IMR-90 (cell line): ENCODE data around the gene KCNJ6. TPM values are rescaled to one million over a fixed set of nuclear protein-coding genes. Genes with fewer than 3 reads are reported as not detected.

Experiments
- ATAC-seq: fragments of 200-7000 bp; cut with Tn5 transposase; 2 replicates; pipeline ENCODE4 v1.9.1; 2020; ENCODE audit warnings: low read depth, mild to moderate bottlenecking, moderate library complexity
- BruUV-seq: library from RNA; stranded (reverse); fragments of 400-500 nt; replicated peaks from 2 replicates; lab custom pipeline; 2021; lab: Mats Ljungman, UMichigan
- CTCF ChIA-PET: fragments of 300-600 bp; formaldehyde crosslinking; extraction: SDS; loops from one replicate; lab custom pipeline; 2021; ENCODE audit warnings: antibody characterized with exemption; lab: Yijun Ruan, JAX
- POLR2A ChIA-PET: fragments of 300-600 bp; sonication (Branson Sonifier 250); formaldehyde crosslinking; loops from one replicate; lab custom pipeline; 2022; ENCODE audit warnings: antibody characterized with exemption; ENCODE audit not compliant: unreplicated experiment; lab: Charles Lee
- DNase-seq: peaks from one replicate; pipeline ENCODE4 v3.0.0; 2013
- H2AFZ ChIP-seq: replicated peaks from 2 replicates; pipeline ENCODE3; 2013; ENCODE audit warnings: low read length, mild to moderate bottlenecking; ENCODE audit not compliant: poor library complexity
- H2AK5ac ChIP-seq: 2 replicates; pipeline ENCODE4 v1.6.1; 2013; ENCODE audit warnings: low read depth, low read length, inconsistent platforms
- H2AK9ac ChIP-seq: replicated peaks from 2 replicates; pipeline ENCODE3; 2013; ENCODE audit warnings: mild to moderate bottlenecking, low read depth, low read length, moderate library complexity; ENCODE audit not compliant: poor library complexity
- H2BK120ac ChIP-seq: 2 replicates; pipeline ENCODE4 v1.6.1; 2013; ENCODE audit warnings: low read depth, low read length, inconsistent platforms
- H2BK15ac ChIP-seq: 3 replicates; pipeline ENCODE4 v1.6.1; 2013; ENCODE audit warnings: low read depth, low read length, inconsistent platforms
- H2BK20ac ChIP-seq: 2 replicates; pipeline ENCODE4 v1.6.1; 2013; ENCODE audit warnings: low read depth, mild to moderate bottlenecking, inconsistent platforms, low read length, moderate library complexity
- H2BK5ac ChIP-seq: 2 replicates; pipeline ENCODE4 v1.6.1; 2013; ENCODE audit warnings: mild to moderate bottlenecking, low read depth, low read length, inconsistent platforms; ENCODE audit not compliant: poor library complexity, severe bottlenecking
- H3K14ac ChIP-seq: replicated peaks from 2 replicates; pipeline ENCODE4 v1.6.1; 2013; ENCODE audit warnings: low read depth, low read length, inconsistent platforms
- H3K18ac ChIP-seq: 2 replicates; pipeline ENCODE4 v1.6.1; 2013; ENCODE audit warnings: low read depth, low read length, control low read depth
- H3K23ac ChIP-seq: 2 replicates; pipeline ENCODE4 v1.6.1; 2013; ENCODE audit warnings: low read depth, low read length, inconsistent platforms
- H3K27ac ChIP-seq: 2 replicates; pipeline ENCODE4 v1.5.1; 2013; ENCODE audit warnings: mild to moderate bottlenecking, control low read depth, low read length; ENCODE audit not compliant: insufficient read depth
- H3K27me3 ChIP-seq: 2 replicates; pipeline ENCODE4 v1.6.1; 2013; ENCODE audit warnings: low read length; ENCODE audit not compliant: control insufficient read depth, insufficient read depth
- H3K36me3 ChIP-seq: 2 replicates; pipeline ENCODE4 v1.6.1; 2013; ENCODE audit warnings: low read length, mixed read lengths; ENCODE audit not compliant: control insufficient read depth, insufficient read depth
- H3K4ac ChIP-seq: 2 replicates; pipeline ENCODE4 v1.6.1; 2013; ENCODE audit warnings: low read depth, low read length, inconsistent platforms
- H3K4me1 ChIP-seq: 2 replicates; pipeline ENCODE4 v1.6.1; 2013; ENCODE audit warnings: low read length, mixed read lengths; ENCODE audit not compliant: control insufficient read depth, insufficient read depth
- H3K4me2 ChIP-seq: 2 replicates; pipeline ENCODE4 v1.6.1; 2013; ENCODE audit warnings: low read depth, mild to moderate bottlenecking, control low read depth, low read length, moderate library complexity
- H3K4me3 ChIP-seq: 2 replicates; pipeline ENCODE4 v1.5.1; 2013; ENCODE audit warnings: low read depth, mild to moderate bottlenecking, control low read depth, low read length, moderate library complexity; ENCODE audit not compliant: insufficient read depth
- H3K56ac ChIP-seq: 2 replicates; pipeline ENCODE4 v1.6.1; 2013; ENCODE audit warnings: low read length, inconsistent platforms; ENCODE audit not compliant: insufficient read depth; ENCODE audit errors: extremely low read depth
- H3K79me1 ChIP-seq, 2 experiments: 2 replicates each; pipeline ENCODE4 v1.6.1; 2013; ENCODE audit warnings: low read length in 2 of 2, inconsistent platforms in 1 of 2, low read depth in 1 of 2
- H3K9ac ChIP-seq: 2 replicates; pipeline ENCODE4 v1.6.1; 2013; ENCODE audit warnings: low read depth, low read length, control low read depth
- H3K9me1 ChIP-seq: 2 replicates; pipeline ENCODE4 v1.6.1; 2013; ENCODE audit warnings: low read length, inconsistent platforms; ENCODE audit not compliant: insufficient read depth
- H3K9me3 ChIP-seq: 2 replicates; pipeline ENCODE4 v1.6.1; 2013; ENCODE audit warnings: low read length; ENCODE audit not compliant: control insufficient read depth, insufficient read depth
- H4K20me1 ChIP-seq: 2 replicates; pipeline ENCODE4 v1.6.1; 2013; ENCODE audit warnings: low read length, inconsistent platforms; ENCODE audit not compliant: insufficient read depth
- H4K5ac ChIP-seq: 2 replicates; pipeline ENCODE4 v1.6.1; 2013; ENCODE audit warnings: mild to moderate bottlenecking, low read depth, low read length, control low read depth
- H4K8ac ChIP-seq, 2 experiments: 2 replicates each; pipeline ENCODE4 v1.6.1; 2013; ENCODE audit warnings: low read depth in 2 of 2, low read length in 2 of 2, control low read depth in 1 of 2, inconsistent platforms in 1 of 2
- H4K91ac ChIP-seq: 2 replicates; pipeline ENCODE4 v1.6.1; 2013; ENCODE audit warnings: low read depth, low read length, inconsistent platforms; ENCODE audit not compliant: insufficient read depth
- RCOR1 ChIP-seq: IDR thresholded peaks from 2 replicates; pipeline ENCODE4 v1.6.1; 2012; ENCODE audit warnings: mild to moderate bottlenecking, low read length, improper control_type of control experiment; ENCODE audit not compliant: insufficient replicate concordance
- WGBS, 2 experiments: methylation state at CpG; one replicate each; pipeline versions ENCODE4 v1.1.5 to v1.1.7; 2013; ENCODE audit warnings: missing lambda C conversion rate in 2 of 2; ENCODE audit not compliant: insufficient read length in 1 of 2; ENCODE audit errors: extremely low coverage in 2 of 2; 5-methylcytosine and 5-hydroxymethylcytosine counted together
- dilution Hi-C: fragments of 300-500 bp; cut with HindIII; formaldehyde crosslinking; loops from one replicate; pipeline ENCODE4 v1.14.3; 2018; ENCODE audit warnings: low sequenced_read_pairs; ENCODE audit not compliant: unreplicated experiment
- in situ Hi-C: fragments of 300-500 bp; cut with MboI; formaldehyde crosslinking; loops from 3 replicates; pipeline ENCODE4 v1.14.3; 2019; ENCODE audit warnings: low sequenced_read_pairs, inconsistent platforms, mixed read lengths
- intact Hi-C: fragments of 100-400 bp; cut with micrococcal nuclease; formaldehyde crosslinking; loops from 2 replicates; pipeline ENCODE4 v1.10.0; 2022
- polyA plus RNA-seq, 3 experiments: library from polyadenylated mRNA; depleted of rRNA; stranded (reverse); fragments of >200 nt; gene quantifications; 2 replicates each; pipeline ENCODE4 v1.2.3, GENCODE V29; 2012; ENCODE audit warnings: low replicate concordance in 1 of 3
- total RNA-seq: library from RNA; depleted of rRNA; stranded (reverse); fragments of >200 nt; gene quantifications from 2 replicates; pipeline ENCODE4 v1.2.3, GENCODE V29; 2012

Gene KCNJ6
- total and polyA plus RNA-seq, 2 of the 4 experiments (the other 2 are of a cell fraction), result under 0.01 to 0.02 TPM

- Histone ChIP-seq H3K4me1 (peaks cover 12% of the 10 kb centered on the region), H3K36me3 (no peaks in the 10 kb centered on the region), H2BK20ac (peak overlapping the region; percentile 58), H3K18ac (peak overlapping the region; percentile 14; the same call in 1 of the 2 replicates), H3K23ac (no peak overlapping the region; the same call in 1 of the 2 replicates), H3K9me3 (no peaks in the 10 kb centered on the region), H3K27me3 (no peaks in the 10 kb centered on the region), H2BK5ac (no peak overlapping the region), H3K4me3 (no peak overlapping the region), H2BK120ac (peak overlapping the region; percentile 28), H2AK5ac (peak overlapping the region; percentile 85), H4K5ac (no peak overlapping the region), H4K20me1 (no peaks in the 10 kb centered on the region), H4K91ac (0 out of 2 replicates have a peak overlapping the region, but pooled peaks have one; percentile 63), H3K9me1 (peaks cover 12% of the 10 kb centered on the region; the same call in 1 of the 2 replicates), H3K56ac (no peak overlapping the region), H2AK9ac (no peak overlapping the region), H3K9ac (no peak overlapping the region), H3K4ac (no peak overlapping the region; the same call in 1 of the 2 replicates), H4K8ac (no peak overlapping the region), H3K14ac (0 out of 2 replicates have a peak overlapping the region, but pooled peaks have one; percentile 22), H2BK15ac (peak overlapping the region; percentile 34; the same call in 1 of the 3 replicates), H2AFZ (no peak overlapping the region), H3K79me1 (no peaks in the 10 kb centered on the region), H3K27ac (no peak overlapping the region), H3K4me2 (no peak overlapping the region)
- no TSS peak for BruUV-seq
- ChIA-PET CTCF (interaction anchor here (0.9 to 1.5 kb wide), 2 partner anchors 10 to 21 kb away, joined by 3 to 4 read pairs; no protein-coding TSS in a partner anchor), POLR2A (no interaction called here)
- in situ Hi-C loops, result no loop called here
- no peak for DNase-seq
- intact Hi-C loops, result loop anchor here (5.0 kb wide), 1 partner anchor 119 kb away; no protein-coding TSS in a partner anchor
- WGBS, 2 experiments, result no CpG with 5 or more reads among the region's 1 CpG
- TF ChIP-seq RCOR1, result no peak
- dilution Hi-C loops, result no loop called here
- no peak for ATAC-seq
These were observed 39.7 kb downstream of the KCNJ6 start for GRCh38 chr21:37876561-37876960.
